SHP77 (cell line): ENCODE measurements around the gene GUCY2D.

Experiments used
- DNase-seq, 2 experiments: peaks; one replicate each; lab custom pipeline; 2025; lab: John Stamatoyannopoulos, UW

GUCY2D gene

GRCh38 chr17:7992516-7992915 is 9.9 kb upstream of the GUCY2D start:
- DNase-seq, result no peak

GRCh38 chr17:7992924-7993323 is 9.5 kb upstream of the GUCY2D start:
- DNase-seq, result no peak

GRCh38 chr17:7993972-7994589 is 8.3 kb upstream of the GUCY2D start:
- DNase-seq, result no peak

GRCh38 chr17:7995724-7996123 is 6.7 kb upstream of the GUCY2D start:
- DNase-seq, result no peak

GRCh38 chr17:7997186-7997585 is 5.2 kb upstream of the GUCY2D start:
- peak; percentile 66 to 82 for DNase-seq

GRCh38 chr17:8002721-8003593 is 542 bp downstream of the GUCY2D start:
- no peak for DNase-seq

- DNase-seq, result no peak
Measured at GRCh38 chr17:8003594-8004181, 1.3 kb downstream of the GUCY2D start.

- DNase-seq, result no peak
Measured at GRCh38 chr17:8004899-8005298, 2.5 kb downstream of the GUCY2D start.

GRCh38 chr17:8005357-8005756 is 2.9 kb downstream of the GUCY2D start:
- DNase-seq, result no peak

GRCh38 chr17:8005967-8006730 is 3.7 kb downstream of the GUCY2D start:
- DNase-seq, result peak in 1 of 2 experiments; percentile 6

- DNase-seq, result no peak
Measured at GRCh38 chr17:8006836-8007680, 4.6 kb downstream of the GUCY2D start.

- no peak for DNase-seq
Measured at GRCh38 chr17:8007836-8008235, 5.4 kb downstream of the GUCY2D start.

- no peak for DNase-seq
Measured at GRCh38 chr17:8012045-8012580, 9.7 kb downstream of the GUCY2D start.

- DNase-seq, result no peak
Measured at GRCh38 chr17:8012996-8013640, 10.7 kb downstream of the GUCY2D start.

- no peak for DNase-seq
Measured at GRCh38 chr17:8013731-8014557, 11.5 kb downstream of the GUCY2D start.

GRCh38 chr17:8014558-8014850 is 12.1 kb downstream of the GUCY2D start:
- no peak for DNase-seq

GRCh38 chr17:8015236-8015956 is 13.0 kb downstream of the GUCY2D start:
- DNase-seq, result no peak

- DNase-seq, result peak in 1 of 2 experiments; percentile 5
Measured at GRCh38 chr17:8015957-8016631, 13.7 kb downstream of the GUCY2D start.
